IPS-18c (cell line): ENCODE measurements around the gene CELSR3.

Source experiments
- H3K4me3 ChIP-seq: 2 replicates; pipeline ENCODE4 v1.7.0; 2013; ENCODE audit warnings: low read depth, mild to moderate bottlenecking, low read length, moderate library complexity; ENCODE audit not compliant: insufficient read depth
- H3K9me3 ChIP-seq: one replicate; pipeline ENCODE4 v1.6.1; 2013; ENCODE audit warnings: mild to moderate bottlenecking, low read length, moderate library complexity; ENCODE audit not compliant: control insufficient read depth, insufficient read depth

Gene CELSR3

GRCh38 chr3:48688737-48689075, 26.0 kb upstream of the CELSR3 start:
- H3K9me3 ChIP-seq, result peaks cover 2% of the 10 kb centered on the region
- no peak overlapping the region for H3K4me3 ChIP-seq

GRCh38 chr3:48688032-48688736, 25.5 kb upstream of the CELSR3 start:
- Histone ChIP-seq H3K4me3 (no peak overlapping the region), H3K9me3 (peaks cover 2% of the 10 kb centered on the region)

GRCh38 chr3:48687220-48687678, 24.6 kb upstream of the CELSR3 start:
- no peak overlapping the region for H3K4me3 ChIP-seq
- peaks cover 2% of the 10 kb centered on the region for H3K9me3 ChIP-seq

- Histone ChIP-seq H3K4me3 (peak overlapping the region; percentile 98; the same call in 1 of the 2 replicates), H3K9me3 (peaks cover 2% of the 10 kb centered on the region)
Observed at GRCh38 chr3:48686538-48687219, 24.0 kb upstream of the CELSR3 start.

GRCh38 chr3:48685603-48686511, 23.2 kb upstream of the CELSR3 start, which contains the start of gene NCKIPSD:
Gene NCKIPSD, minus strand, starts transcription at chr3:48685915. Its CDS starts 108 bp downstream, at chr3:48685807.
- Histone ChIP-seq H3K4me3 (peak within 1 kb of the TSS; percentile 98), H3K9me3 (peaks cover 2% of the 10 kb centered on the region)

GRCh38 chr3:48685293-48685602, 22.6 kb upstream of the CELSR3 start:
- Histone ChIP-seq H3K9me3 (peaks cover 2% of the 10 kb centered on the region), H3K4me3 (peak overlapping the region; percentile 98)

GRCh38 chr3:48684480-48685143, 21.9 kb upstream of the CELSR3 start:
- H3K4me3 ChIP-seq, result peak overlapping the region; percentile 98; the same call in 1 of the 2 replicates
- peaks cover 2% of the 10 kb centered on the region for H3K9me3 ChIP-seq

- no peak overlapping the region for H3K4me3 ChIP-seq
- H3K9me3 ChIP-seq, result peaks cover 2% of the 10 kb centered on the region
Observed at GRCh38 chr3:48684054-48684349, 21.3 kb upstream of the CELSR3 start.

GRCh38 chr3:48682786-48683185, 20.1 kb upstream of the CELSR3 start:
- Histone ChIP-seq H3K4me3 (no peak overlapping the region), H3K9me3 (peaks cover 2% of the 10 kb centered on the region)

- no peak overlapping the region for H3K4me3 ChIP-seq
- peaks cover 2% of the 10 kb centered on the region for H3K9me3 ChIP-seq
Observed at GRCh38 chr3:48681974-48682610, 19.4 kb upstream of the CELSR3 start.

GRCh38 chr3:48681541-48681880, 18.8 kb upstream of the CELSR3 start:
- Histone ChIP-seq H3K9me3 (peaks cover 2% of the 10 kb centered on the region), H3K4me3 (no peak overlapping the region)

GRCh38 chr3:48680811-48681540, 18.3 kb upstream of the CELSR3 start:
- H3K4me3 ChIP-seq, result no peak overlapping the region
- H3K9me3 ChIP-seq, result peaks cover 1% of the 10 kb centered on the region

GRCh38 chr3:48679411-48680391, 17.0 kb upstream of the CELSR3 start:
- Histone ChIP-seq H3K9me3 (no peaks in the 10 kb centered on the region), H3K4me3 (no peak overlapping the region)

- Histone ChIP-seq H3K4me3 (no peak overlapping the region), H3K9me3 (no peaks in the 10 kb centered on the region)
Observed at GRCh38 chr3:48678566-48679380, 16.1 kb upstream of the CELSR3 start.

GRCh38 chr3:48678056-48678455, 15.4 kb upstream of the CELSR3 start:
- Histone ChIP-seq H3K9me3 (no peaks in the 10 kb centered on the region), H3K4me3 (no peak overlapping the region)
